Ascending aorta (tissue), 2 donors: ENCODE data around the gene CALML3. TPM values are rescaled to one million over a fixed set of nuclear protein-coding genes. Genes with fewer than 3 reads are reported as not detected.

ENCODE experiments used
- DNase-seq, 2 donors: peaks; one replicate each; pipeline ENCODE4 v3.0.0-alpha.2; 2019; ENCODE audit warnings: low spot score in 2 of 2
- H3K27ac ChIP-seq, 2 donors: fragments of 200-600 bp; sonication (generic); one replicate each; pipeline ENCODE4 v1.5.1; 2016 to 2017; ENCODE audit warnings: mild to moderate bottlenecking in 1 of 2
- H3K27me3 ChIP-seq: fragments of 200-600 bp; sonication (generic); one replicate; pipeline ENCODE4 v1.5.1; 2017
- H3K36me3 ChIP-seq, 2 donors: fragments of 200-600 bp; sonication (generic); one replicate each; pipeline ENCODE4 v1.5.1; 2016
- H3K4me1 ChIP-seq, 2 donors: fragments of 200-600 bp; sonication (generic); one replicate each; pipeline ENCODE4 v1.5.1; 2016 to 2017; ENCODE audit warnings: mild to moderate bottlenecking in 1 of 2
- H3K4me3 ChIP-seq, 2 donors: fragments of 200-600 bp; sonication (generic); one replicate each; pipeline ENCODE4 v1.5.1; 2016 to 2017; ENCODE audit warnings: mild to moderate bottlenecking in 1 of 2
- H3K9me3 ChIP-seq, 2 donors: fragments of 200-600 bp; sonication (generic); one replicate each; pipeline ENCODE4 v1.5.1; 2016
- CTCF ChIP-seq, 3 experiments: fragments of 200-600 bp in 2 of 3; fragments of 450-650 bp in 1 of 3; sonication (generic) in 2 of 3; IDR thresholded peaks; one replicate each; pipeline ENCODE4 v1.5.1; 2016 to 2019; ENCODE audit warnings: antibody characterized with exemption in 3 of 3, mild to moderate bottlenecking in 1 of 3, moderate library complexity in 1 of 3
- intact Hi-C: fragments of 100-400 bp; cut with DNase I; formaldehyde crosslinking; loops from one replicate; pipeline ENCODE4 v1.15.1; 2023
- total RNA-seq: library from RNA; depleted of rRNA; stranded (reverse); fragments of >200 nt; gene quantifications from one replicate; pipeline ENCODE4 v1.1.0, GENCODE V29; 2016

CALML3 gene
- total RNA-seq, 1 donor from 2014 or later: not detected

- Histone ChIP-seq H3K27me3 (no peaks in the 10 kb centered on the region), H3K36me3 (no peaks in the 10 kb centered on the region), H3K9me3 (peaks cover 0 to 5% of the 10 kb centered on the region in 2 donors), H3K4me3 (no peak overlapping the region), H3K4me1 (no peaks in the 10 kb centered on the region), H3K27ac (no peak overlapping the region)
- DNase-seq: no peak
- intact Hi-C loops: no loop called here
- TF ChIP-seq CTCF (IDR thresholded peaks at IDR 0.05): no peak
Measured at GRCh38 chr10:5485290-5485689, 39.5 kb upstream of the CALML3 start.

- Histone ChIP-seq H3K27me3 (no peaks in the 10 kb centered on the region), H3K36me3 (no peaks in the 10 kb centered on the region), H3K4me1 (no peaks in the 10 kb centered on the region), H3K27ac (no peak overlapping the region), H3K9me3 (peaks cover 0 to 5% of the 10 kb centered on the region in 2 donors), H3K4me3 (no peak overlapping the region)
- intact Hi-C loops: no loop called here
- no peak for TF ChIP-seq CTCF (IDR thresholded peaks at IDR 0.05)
- DNase-seq: no peak
Measured at GRCh38 chr10:5485948-5486852, 38.6 kb upstream of the CALML3 start.

GRCh38 chr10:5486853-5487235 is 37.9 kb upstream of the CALML3 start:
- Histone ChIP-seq H3K9me3 (peaks cover 0 to 5% of the 10 kb centered on the region in 2 donors), H3K4me1 (no peaks in the 10 kb centered on the region), H3K27ac (no peak overlapping the region), H3K36me3 (no peaks in the 10 kb centered on the region), H3K27me3 (no peaks in the 10 kb centered on the region), H3K4me3 (no peak overlapping the region)
- DNase-seq: no peak
- no peak for TF ChIP-seq CTCF (IDR thresholded peaks at IDR 0.05)
- intact Hi-C loops: no loop called here

- Histone ChIP-seq H3K9me3 (peaks cover 0 to 10% of the 10 kb centered on the region in 2 donors), H3K4me1 (no peaks in the 10 kb centered on the region), H3K4me3 (no peak overlapping the region), H3K27ac (no peak overlapping the region), H3K36me3 (no peaks in the 10 kb centered on the region), H3K27me3 (no peaks in the 10 kb centered on the region)
- intact Hi-C loops: no loop called here
- TF ChIP-seq CTCF (IDR thresholded peaks at IDR 0.05): no peak
- DNase-seq: no peak
Measured at GRCh38 chr10:5488272-5489161, 36.2 kb upstream of the CALML3 start.

- no peak for TF ChIP-seq CTCF (IDR thresholded peaks at IDR 0.05)
- Histone ChIP-seq H3K27me3 (no peaks in the 10 kb centered on the region), H3K27ac (no peak overlapping the region), H3K4me1 (no peaks in the 10 kb centered on the region), H3K36me3 (no peaks in the 10 kb centered on the region), H3K9me3 (peaks cover 0 to 5% of the 10 kb centered on the region in 2 donors), H3K4me3 (no peak overlapping the region)
- intact Hi-C loops: no loop called here
- DNase-seq: no peak
Measured at GRCh38 chr10:5490032-5490431, 34.7 kb upstream of the CALML3 start.
